GM12878 (cell line): ENCODE measurements around the gene VTI1A. TPM values are rescaled to one million over a fixed set of nuclear protein-coding genes. Genes with fewer than 3 reads are reported as not detected.

Experiments used
- ATAC-seq: fragments of 200-7000 bp; cut with Tn5 transposase; 3 replicates; pipeline ENCODE4 v1.9.1; 2020; ENCODE audit warnings: mild to moderate bottlenecking, moderate library complexity
- BruUV-seq: library from RNA; stranded (reverse); fragments of 400-500 nt; replicated peaks from 2 replicates; lab custom pipeline; 2021; lab: Mats Ljungman, UMichigan
- CTCF ChIA-PET: fragments of 300-600 bp; sonication (Branson Sonifier 250); formaldehyde crosslinking; extraction: SDS; loops from one replicate; lab custom pipeline; 2021; ENCODE audit warnings: inconsistent platforms; lab: Yijun Ruan, JAX
- POLR2A ChIA-PET: fragments of 350-600 bp; formaldehyde crosslinking; extraction: SDS; loops from one replicate; lab custom pipeline; 2021; ENCODE audit warnings: inconsistent platforms; lab: Charles Lee
- RAD21 ChIA-PET: fragments of 300-600 bp; sonication (Branson Sonifier 250); formaldehyde crosslinking; loops from one replicate; lab custom pipeline; 2023; ENCODE audit warnings: antibody characterized with exemption; ENCODE audit not compliant: unreplicated experiment; lab: Charles Lee
- SMC1A ChIA-PET: fragments of 300-600 bp; sonication (Branson Sonifier 250); formaldehyde crosslinking; loops from one replicate; lab custom pipeline; 2023; ENCODE audit not compliant: unreplicated experiment, uncharacterized antibody; lab: Charles Lee
- DNase-seq: peaks from one replicate; pipeline ENCODE4 v3.0.0-alpha.2; 2011; ENCODE audit warnings: low read depth, low spot score
- FAIRE-seq: peaks from 3 replicates; lab custom pipeline; 2011; peaks lifted over from hg19 to GRCh38; lab: Jason Lieb, UNC
- H2AFZ ChIP-seq: 2 replicates; pipeline ENCODE4 v1.6.0; 2011; ENCODE audit warnings: low read depth, low read length, control low read depth; ENCODE audit not compliant: control insufficient read depth
- H3K27ac ChIP-seq: 2 replicates; pipeline ENCODE4 v1.5.1; 2011; ENCODE audit warnings: control low read depth; ENCODE audit not compliant: control insufficient read depth, insufficient read depth
- H3K27me3 ChIP-seq, 2 experiments: replicated peaks in 1 of 2; 2 replicates each; pipeline versions ENCODE4 v1.6.0 to v1.6.1; 2011; ENCODE audit warnings: low read length in 1 of 2; ENCODE audit not compliant: control insufficient read depth in 2 of 2, insufficient read depth in 2 of 2
- H3K36me3 ChIP-seq, 2 experiments: 2 replicates each; pipeline ENCODE4 v1.5.1; 2011; ENCODE audit warnings: low read length in 1 of 2; ENCODE audit not compliant: control insufficient read depth in 2 of 2, insufficient read depth in 2 of 2
- H3K4me1 ChIP-seq: 2 replicates; pipeline ENCODE4 v1.6.1; 2011; ENCODE audit warnings: mild to moderate bottlenecking, low read length, moderate library complexity, mixed read lengths; ENCODE audit not compliant: control insufficient read depth, insufficient read depth
- H3K4me2 ChIP-seq: 2 replicates; pipeline ENCODE4 v1.6.0; 2011; ENCODE audit warnings: control low read depth; ENCODE audit not compliant: control insufficient read depth, insufficient read depth
- H3K4me3 ChIP-seq: fragments of 200-600 bp; sonication (generic); 2 replicates; pipeline ENCODE4 v1.5.1; 2016
- H3K79me2 ChIP-seq: 2 replicates; pipeline ENCODE4 v1.6.0; 2011; ENCODE audit warnings: low read length; ENCODE audit not compliant: control insufficient read depth, insufficient read depth
- H3K9ac ChIP-seq: 2 replicates; pipeline ENCODE4 v1.8.0; 2011; ENCODE audit warnings: low read length, control low read depth, mixed read lengths; ENCODE audit not compliant: control insufficient read depth, insufficient read depth
- H3K9me3 ChIP-seq: replicated peaks from 3 replicates; pipeline ENCODE4 v1.5.1; 2011; ENCODE audit warnings: mild to moderate bottlenecking, low read length; ENCODE audit not compliant: control insufficient read depth, insufficient read depth
- H4K20me1 ChIP-seq: 2 replicates; pipeline ENCODE4 v1.6.0; 2011; ENCODE audit not compliant: control insufficient read depth, insufficient read depth
- ASH2L ChIP-seq: fragments of 300-600, 200-600 bp; sonication (generic); IDR thresholded peaks from 2 replicates; pipeline ENCODE4 v1.6.1; 2017; ENCODE audit warnings: low read depth, mild to moderate bottlenecking, borderline replicate concordance
- BACH1 ChIP-seq: fragments of 450-650 bp; IDR thresholded peaks from 2 replicates; pipeline ENCODE4 v1.6.1; 2017; ENCODE audit warnings: mild to moderate bottlenecking, borderline replicate concordance
- EED ChIP-seq: sonication (generic); IDR thresholded peaks from 2 replicates; pipeline ENCODE4 v1.6.1; 2016; ENCODE audit warnings: antibody characterized with exemption, low read depth
- IKZF1 ChIP-seq: fragments of 450-650 bp; conservative IDR thresholded peaks from 2 replicates; pipeline ENCODE4 v1.6.1; 2017; ENCODE audit warnings: antibody characterized with exemption, mild to moderate bottlenecking
- KAT2A ChIP-seq: conservative IDR thresholded peaks from 2 replicates; pipeline ENCODE4 v1.6.1; 2011; ENCODE audit warnings: low read depth, low read length; ENCODE audit not compliant: control insufficient read depth
- KDM1A ChIP-seq: fragments of 200-600 bp; sonication (generic); IDR thresholded peaks from 2 replicates; pipeline ENCODE4 v1.6.1; 2016; ENCODE audit warnings: borderline replicate concordance
- KLF5 ChIP-seq: fragments of 450-650 bp; IDR thresholded peaks from 2 replicates; pipeline ENCODE4 v1.6.1; 2014; ENCODE audit warnings: mild to moderate bottlenecking; ENCODE audit not compliant: partially characterized antibody
- MLLT1 ChIP-seq: fragments of 450-650 bp; IDR thresholded peaks from 2 replicates; pipeline ENCODE4 v1.6.1; 2016; ENCODE audit warnings: mild to moderate bottlenecking
- NFYA ChIP-seq: IDR thresholded peaks from 2 replicates; pipeline ENCODE4 v1.6.1; 2011; ENCODE audit warnings: low read depth, mild to moderate bottlenecking, low read length, improper control_type of control experiment, borderline replicate concordance
- NFYB ChIP-seq: IDR thresholded peaks from 2 replicates; pipeline ENCODE4 v1.6.1; 2011; ENCODE audit warnings: low read depth, mild to moderate bottlenecking, low read length, improper control_type of control experiment, moderate library complexity; ENCODE audit not compliant: insufficient read depth
- NR2C1 ChIP-seq: fragments of 450-650 bp; IDR thresholded peaks from 2 replicates; pipeline ENCODE4 v1.6.1; 2017; ENCODE audit warnings: antibody characterized with exemption, mild to moderate bottlenecking, moderate library complexity
- RAD21 ChIP-seq: IDR thresholded peaks from 2 replicates; pipeline ENCODE4 v1.6.1; 2011; ENCODE audit warnings: mild to moderate bottlenecking, low read depth, low read length, moderate library complexity; ENCODE audit not compliant: insufficient read depth
- SMAD5 ChIP-seq: IDR thresholded peaks from 2 replicates; pipeline ENCODE4 v1.6.1; 2016; ENCODE audit warnings: antibody characterized with exemption, low read depth
- SREBF1 ChIP-seq: IDR thresholded peaks from 2 replicates; pipeline ENCODE4 v1.6.1; 2012; ENCODE audit warnings: mild to moderate bottlenecking, low read length
- SUZ12 ChIP-seq: fragments of 200-600 bp; sonication (generic); IDR thresholded peaks from one replicate; pipeline ENCODE4 v1.6.1; 2018; ENCODE audit warnings: antibody characterized with exemption, mild to moderate bottlenecking; ENCODE audit not compliant: unreplicated experiment
- TAF1 ChIP-seq: IDR thresholded peaks from 2 replicates; pipeline ENCODE4 v1.6.1; 2011; ENCODE audit warnings: mild to moderate bottlenecking, low read depth, low read length, borderline replicate concordance
- TCF12 ChIP-seq: IDR thresholded peaks from 2 replicates; pipeline ENCODE4 v1.6.1; 2011; ENCODE audit warnings: low read depth, mild to moderate bottlenecking, low read length
- TCF7 ChIP-seq: IDR thresholded peaks from 2 replicates; pipeline ENCODE4 v1.6.1; 2014; ENCODE audit warnings: antibody characterized with exemption, borderline replicate concordance
- ZBED1 ChIP-seq: IDR thresholded peaks from 2 replicates; pipeline ENCODE4 v1.6.1; 2016; ENCODE audit warnings: borderline replicate concordance
- ZNF24 ChIP-seq: fragments of 450-650 bp; IDR thresholded peaks from 2 replicates; pipeline ENCODE4 v1.6.1; 2017; ENCODE audit warnings: antibody characterized with exemption, mild to moderate bottlenecking
- in situ Hi-C: fragments of 300-500 bp; cut with MboI; formaldehyde crosslinking; loops from 9 replicates; pipeline ENCODE4 v1.14.3; 2018; ENCODE audit warnings: mixed read lengths
- intact Hi-C: fragments of 100-400 bp; cut with micrococcal nuclease; formaldehyde crosslinking; loops from one replicate; pipeline ENCODE4 v1.14.2; 2022; ENCODE audit not compliant: unreplicated experiment
- polyA plus RNA-seq, 11 experiments: library from polyadenylated mRNA; depleted of rRNA in 4 of 11; unstranded in 6 of 11; stranded (reverse) in 5 of 11; fragments of >200 nt; fragmentation: Nextera tagmentation in 4 of 11; fragmentation: Illumina TruSeq in 1 of 11; extraction: Ambion mirVana in 4 of 11; extraction: Trizol in 1 of 11; gene quantifications; 1 replicate in 1 of 11; 2 replicates in 10 of 11; pipeline versions ENCODE4 v1.2.1 to v1.2.3, GENCODE V29; 2011 to 2016; ENCODE audit warnings: inconsistent platforms in 2 of 11, missing spikeins in 2 of 11, low read depth in 1 of 11
- total RNA-seq, 4 experiments: library from RNA; depleted of rRNA in 3 of 4; stranded (reverse); fragments of >200 nt in 3 of 4; fragmentation: Illumina TruSeq in 1 of 4; extraction: Trizol in 1 of 4; gene quantifications; 2 replicates each; pipeline versions ENCODE4 v1.2.1 to v1.2.3, GENCODE V29; 2013 to 2021

The VTI1A gene
- total and polyA plus RNA-seq, 10 of the 15 experiments (the other 5 are each of a cell fraction or from before 2014, with no cell fraction given): 12.4 to 43.2 (median 27.5) TPM

- H3K4me2 ChIP-seq: no peak overlapping the region
- FAIRE-seq: no peak
- no peaks in the 10 kb centered on the region for H3K79me2 ChIP-seq
- no peak overlapping the region for H3K9ac ChIP-seq
- no peaks in the 10 kb centered on the region for H3K4me1 ChIP-seq
- CTCF ChIA-PET: interaction anchor here (4.7 kb wide), 1 partner anchor 19 kb away, joined by 23 read pairs; no protein-coding TSS in a partner anchor
- no peaks in the 10 kb centered on the region for H4K20me1 ChIP-seq
- in situ Hi-C loops: no loop called here
- BruUV-seq: no TSS peak
- TF ChIP-seq SMAD5 (no peak), SUZ12 (no peak), TCF7 (no peak), NFYA (no peak), ZNF24 (no peak), IKZF1 (no peak), KDM1A (no peak), NFYB (no peak), NR2C1 (no peak), TCF12 (no peak), SREBF1 (no peak), KAT2A (no peak), ZBED1 (no peak), RAD21 (no peak), KLF5 (no peak), MLLT1 (no peak), EED (no peak), ASH2L (no peak), BACH1 (no peak), TAF1 (no peak)
- TF ChIP-seq, all 136 proteins: peak for 0
- H2AFZ ChIP-seq: no peak overlapping the region
- ChIA-PET POLR2A (no interaction called here), RAD21 (no interaction called here), SMC1A (interaction anchor here (0.6 to 2.9 kb wide), 5 partner anchors 9 to 154 kb away, joined by 3 to 11 read pairs (median 3); no protein-coding TSS in a partner anchor)
- ATAC-seq (no peak), DNase-seq (no peak)
- intact Hi-C loops: no loop called here
- H3K36me3 ChIP-seq: no peaks in the 10 kb centered on the region; a peak in 1 of 4 replicates
- H3K27ac ChIP-seq: no peak overlapping the region
- no peaks in the 10 kb centered on the region for H3K9me3 ChIP-seq
- no peak overlapping the region for H3K4me3 ChIP-seq
- H3K27me3 ChIP-seq: no peaks in the 10 kb centered on the region
Observed at GRCh38 chr10:112491144-112491543, 44.1 kb downstream of the VTI1A start.
